Measurements from ENCODE around the gene MRPS27.

DNA sequence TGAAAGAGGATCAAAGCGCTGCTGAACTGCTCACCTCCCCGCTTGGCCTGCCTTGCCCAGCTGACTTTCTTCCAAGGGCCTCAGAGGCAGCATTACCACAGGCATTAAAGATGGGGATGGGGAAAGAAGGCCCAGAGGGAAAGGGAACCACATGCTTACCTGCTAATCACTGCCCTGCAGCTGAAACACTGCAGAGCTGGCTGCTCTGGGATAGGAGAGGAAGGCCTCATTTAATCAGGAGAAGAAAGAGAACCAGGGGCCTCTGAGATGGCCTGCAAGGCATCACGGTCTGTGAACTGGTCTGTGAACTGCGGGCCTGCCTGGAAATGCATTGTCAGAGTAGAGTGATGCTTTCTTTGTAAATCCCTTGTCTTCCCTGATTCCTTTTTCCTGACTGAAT is 44.9 kb upstream of the MRPS27 start:
- TF ChIP-seq EZH2phosphoT487 (IDR thresholded peaks at IDR 0.05; ENCODE audit: borderline replicate concordance, low read length) = no peak
- TF ChIP-seq, protein P1, sequence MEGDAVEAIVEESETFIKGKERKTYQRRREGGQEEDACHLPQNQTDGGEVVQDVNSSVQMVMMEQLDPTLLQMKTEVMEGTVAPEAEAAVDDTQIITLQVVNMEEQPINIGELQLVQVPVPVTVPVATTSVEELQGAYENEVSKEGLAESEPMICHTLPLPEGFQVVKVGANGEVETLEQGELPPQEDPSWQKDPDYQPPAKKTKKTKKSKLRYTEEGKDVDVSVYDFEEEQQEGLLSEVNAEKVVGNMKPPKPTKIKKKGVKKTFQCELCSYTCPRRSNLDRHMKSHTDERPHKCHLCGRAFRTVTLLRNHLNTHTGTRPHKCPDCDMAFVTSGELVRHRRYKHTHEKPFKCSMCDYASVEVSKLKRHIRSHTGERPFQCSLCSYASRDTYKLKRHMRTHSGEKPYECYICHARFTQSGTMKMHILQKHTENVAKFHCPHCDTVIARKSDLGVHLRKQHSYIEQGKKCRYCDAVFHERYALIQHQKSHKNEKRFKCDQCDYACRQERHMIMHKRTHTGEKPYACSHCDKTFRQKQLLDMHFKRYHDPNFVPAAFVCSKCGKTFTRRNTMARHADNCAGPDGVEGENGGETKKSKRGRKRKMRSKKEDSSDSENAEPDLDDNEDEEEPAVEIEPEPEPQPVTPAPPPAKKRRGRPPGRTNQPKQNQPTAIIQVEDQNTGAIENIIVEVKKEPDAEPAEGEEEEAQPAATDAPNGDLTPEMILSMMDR (IDR thresholded peaks at IDR 0.05; ENCODE audit: low read depth, low read length, poor library complexity, severe bottlenecking) = no peak

Data from DOHH2 (cell line).